ENCODE results near the gene GNAQ.

Gene GNAQ

GRCh38 chr9:78021697-78022096 is 9.9 kb downstream of the GNAQ start:
- DNase-seq (ENCODE audit: extremely low read depth, low read depth), result no peak
- H3K4me3 ChIP-seq (replicated peaks; ENCODE audit: low read depth, low read length), result no peak overlapping the region
- TF ChIP-seq CTCF (IDR thresholded peaks at IDR 0.05; ENCODE audit: low read depth, low read length, missing control alignments), result no peak

GRCh38 chr9:78017190-78017693 is 14.4 kb downstream of the GNAQ start:
- DNase-seq (ENCODE audit: extremely low read depth, low read depth), result no peak
- no peak overlapping the region for H3K4me3 ChIP-seq (replicated peaks; ENCODE audit: low read depth, low read length)

GRCh38 chr9:78015241-78015640 is 16.4 kb downstream of the GNAQ start:
- TF ChIP-seq CTCF (IDR thresholded peaks at IDR 0.05; ENCODE audit: low read depth, low read length, missing control alignments), result no peak
- DNase-seq (ENCODE audit: extremely low read depth, low read depth), result no peak
- H3K4me3 ChIP-seq (replicated peaks; ENCODE audit: low read depth, low read length), result no peak overlapping the region

More at GRCh38 chr9:78017190-78017693, 14.4 kb downstream of the GNAQ start:
- no peak for TF ChIP-seq CTCF (IDR thresholded peaks at IDR 0.05; ENCODE audit: low read depth, low read length, missing control alignments)

GRCh38 chr9:78014776-78015175 is 16.8 kb downstream of the GNAQ start:
- TF ChIP-seq CTCF (IDR thresholded peaks at IDR 0.05; ENCODE audit: low read depth, low read length, missing control alignments), result no peak
- no peak for DNase-seq (ENCODE audit: extremely low read depth, low read depth)

GRCh38 chr9:78013934-78014333 is 17.7 kb downstream of the GNAQ start:
- no peak for TF ChIP-seq CTCF (IDR thresholded peaks at IDR 0.05; ENCODE audit: low read depth, low read length, missing control alignments)
- no peak for DNase-seq (ENCODE audit: extremely low read depth, low read depth)

More at GRCh38 chr9:78014776-78015175, 16.8 kb downstream of the GNAQ start:
- H3K4me3 ChIP-seq (replicated peaks; ENCODE audit: low read depth, low read length), result no peak overlapping the region

GRCh38 chr9:78011049-78011448 is 20.6 kb downstream of the GNAQ start:
- TF ChIP-seq CTCF (IDR thresholded peaks at IDR 0.05; ENCODE audit: low read depth, low read length, missing control alignments), result no peak
- DNase-seq (ENCODE audit: extremely low read depth, low read depth), result no peak
- H3K4me3 ChIP-seq (replicated peaks; ENCODE audit: low read depth, low read length), result no peak overlapping the region

More at GRCh38 chr9:78013934-78014333, 17.7 kb downstream of the GNAQ start:
- no peak overlapping the region for H3K4me3 ChIP-seq (replicated peaks; ENCODE audit: low read depth, low read length)

- no peak for TF ChIP-seq CTCF (IDR thresholded peaks at IDR 0.05; ENCODE audit: low read depth, low read length, missing control alignments)
- H3K4me3 ChIP-seq (replicated peaks; ENCODE audit: low read depth, low read length), result no peak overlapping the region
- DNase-seq (ENCODE audit: extremely low read depth, low read depth), result no peak
These were observed 21.2 kb downstream of the GNAQ start for GRCh38 chr9:78010445-78010844.
